Measurements from ENCODE around the gene PKD2L2.
"Not testable (repeated sequence)": the region's sequence is repeated elsewhere in the genome, so short reads cannot be mapped to it uniquely, and the experiment has no call there.

- TF ChIP-seq CTCF, POLR2A (IDR thresholded peaks at IDR 0.05): not testable (repeated sequence)
Measured at GRCh38 chr5:137853165-137853564, 36.1 kb upstream of the PKD2L2 start.
